Lower lobe of right lung (tissue), 2 donors: ENCODE results near the gene CTCF. TPM values are rescaled to one million over a fixed set of nuclear protein-coding genes. Genes with fewer than 3 reads are reported as not detected.

Experiments used
- ATAC-seq, 2 donors: fragments of 200-7000 bp; cut with Tn5 transposase; one replicate each; pipeline ENCODE4 v1.9.1; 2020 to 2022; ENCODE audit warnings: mild to moderate bottlenecking in 2 of 2, moderate library complexity in 2 of 2
- DNase-seq: peaks from one replicate; pipeline ENCODE4 v3.0.0-alpha.2; 2020
- H3K27ac ChIP-seq: fragments of 200-600 bp; one replicate; pipeline ENCODE4 v1.8.0; 2022
- H3K27me3 ChIP-seq: fragments of 200-600 bp; one replicate; pipeline ENCODE4 v1.8.0; 2022; ENCODE audit warnings: low read depth
- H3K36me3 ChIP-seq: fragments of 200-600 bp; one replicate; pipeline ENCODE4 v1.8.0; 2022; ENCODE audit warnings: mild to moderate bottlenecking
- H3K4me1 ChIP-seq: fragments of 200-600 bp; one replicate; pipeline ENCODE4 v1.8.0; 2022
- H3K4me3 ChIP-seq: fragments of 200-600 bp; one replicate; pipeline ENCODE4 v1.8.0; 2022; ENCODE audit warnings: mild to moderate bottlenecking
- H3K9me3 ChIP-seq: fragments of 200-600 bp; one replicate; pipeline ENCODE4 v1.8.0; 2022
- intact Hi-C: fragments of 100-400 bp; cut with DNase I; formaldehyde crosslinking; loops from one replicate; pipeline ENCODE4 v1.11.0; 2022
- total RNA-seq: library from RNA; stranded (reverse); fragmentation: NEBNext Ultra II Directional; extraction: Animal tissue kit (Norgen Biotek cat#: 25700); gene quantifications from one replicate; pipeline ENCODE4 v1.2.1, GENCODE V29; 2021
- TF ChIP-seq, protein P1 (sequence below): fragments of 200-600 bp; IDR thresholded peaks from one replicate; pipeline ENCODE4 v1.8.0; 2022; ENCODE audit warnings: antibody characterized with exemption, mild to moderate bottlenecking
- donor health status: DM: no; HTN: yes; CAD: no; lungs with severe emphysema.

CTCF gene
- total RNA-seq, 1 donor from 2014 or later: 36.2 TPM

DNA sequence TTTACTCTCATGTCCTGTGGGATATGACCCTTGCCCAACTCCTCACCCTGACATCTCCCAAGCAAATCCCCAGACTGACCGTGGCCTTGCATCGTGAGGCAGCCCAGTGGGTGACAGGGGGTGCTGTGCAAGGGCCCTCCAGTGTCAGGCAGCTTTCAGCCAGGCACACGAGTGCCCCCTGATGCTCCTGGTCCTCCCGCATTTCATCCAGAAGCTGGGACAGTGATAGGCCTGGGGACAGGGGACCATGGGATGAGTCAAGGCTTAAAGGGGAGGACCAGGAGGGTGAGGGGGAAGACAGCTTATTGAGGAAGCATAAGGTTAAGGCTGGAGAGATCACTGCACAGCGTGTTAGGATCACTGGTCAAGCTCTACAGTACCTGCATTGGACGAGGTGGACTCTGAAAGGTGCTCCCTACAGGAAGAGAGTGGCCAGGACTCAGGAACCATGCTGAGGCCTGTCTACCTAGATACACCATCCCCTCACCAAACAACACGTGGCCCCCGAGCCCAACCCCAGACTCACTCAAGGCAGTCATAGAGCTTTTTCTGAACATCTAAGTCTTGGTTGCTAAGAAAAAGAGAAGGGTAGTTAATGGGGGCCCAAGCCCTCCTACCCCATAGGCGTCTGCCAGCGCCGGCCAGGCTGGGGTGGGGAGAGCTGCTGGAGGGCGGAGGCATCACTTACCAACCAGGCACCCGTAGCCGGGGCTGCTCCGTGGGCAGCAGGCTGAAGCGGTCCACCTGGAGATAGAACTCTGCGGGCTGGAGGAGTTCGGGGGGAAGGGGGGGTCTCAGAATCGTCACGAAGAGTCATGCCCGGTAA is 96.7 kb downstream of the CTCF start:
- TF ChIP-seq, protein P1, sequence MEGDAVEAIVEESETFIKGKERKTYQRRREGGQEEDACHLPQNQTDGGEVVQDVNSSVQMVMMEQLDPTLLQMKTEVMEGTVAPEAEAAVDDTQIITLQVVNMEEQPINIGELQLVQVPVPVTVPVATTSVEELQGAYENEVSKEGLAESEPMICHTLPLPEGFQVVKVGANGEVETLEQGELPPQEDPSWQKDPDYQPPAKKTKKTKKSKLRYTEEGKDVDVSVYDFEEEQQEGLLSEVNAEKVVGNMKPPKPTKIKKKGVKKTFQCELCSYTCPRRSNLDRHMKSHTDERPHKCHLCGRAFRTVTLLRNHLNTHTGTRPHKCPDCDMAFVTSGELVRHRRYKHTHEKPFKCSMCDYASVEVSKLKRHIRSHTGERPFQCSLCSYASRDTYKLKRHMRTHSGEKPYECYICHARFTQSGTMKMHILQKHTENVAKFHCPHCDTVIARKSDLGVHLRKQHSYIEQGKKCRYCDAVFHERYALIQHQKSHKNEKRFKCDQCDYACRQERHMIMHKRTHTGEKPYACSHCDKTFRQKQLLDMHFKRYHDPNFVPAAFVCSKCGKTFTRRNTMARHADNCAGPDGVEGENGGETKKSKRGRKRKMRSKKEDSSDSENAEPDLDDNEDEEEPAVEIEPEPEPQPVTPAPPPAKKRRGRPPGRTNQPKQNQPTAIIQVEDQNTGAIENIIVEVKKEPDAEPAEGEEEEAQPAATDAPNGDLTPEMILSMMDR: no peak
- H3K27me3 ChIP-seq: peaks cover 11% of the 10 kb centered on the region
- peaks cover 20% of the 10 kb centered on the region for H3K4me1 ChIP-seq
- peak overlapping the region; percentile 94 for H3K27ac ChIP-seq
- H3K36me3 ChIP-seq: peaks cover 34% of the 10 kb centered on the region
- H3K9me3 ChIP-seq: no peaks in the 10 kb centered on the region
- intact Hi-C loops: no loop called here
- DNase-seq (no peak), ATAC-seq (no peak)
- H3K4me3 ChIP-seq: peak overlapping the region; percentile 92

DNA sequence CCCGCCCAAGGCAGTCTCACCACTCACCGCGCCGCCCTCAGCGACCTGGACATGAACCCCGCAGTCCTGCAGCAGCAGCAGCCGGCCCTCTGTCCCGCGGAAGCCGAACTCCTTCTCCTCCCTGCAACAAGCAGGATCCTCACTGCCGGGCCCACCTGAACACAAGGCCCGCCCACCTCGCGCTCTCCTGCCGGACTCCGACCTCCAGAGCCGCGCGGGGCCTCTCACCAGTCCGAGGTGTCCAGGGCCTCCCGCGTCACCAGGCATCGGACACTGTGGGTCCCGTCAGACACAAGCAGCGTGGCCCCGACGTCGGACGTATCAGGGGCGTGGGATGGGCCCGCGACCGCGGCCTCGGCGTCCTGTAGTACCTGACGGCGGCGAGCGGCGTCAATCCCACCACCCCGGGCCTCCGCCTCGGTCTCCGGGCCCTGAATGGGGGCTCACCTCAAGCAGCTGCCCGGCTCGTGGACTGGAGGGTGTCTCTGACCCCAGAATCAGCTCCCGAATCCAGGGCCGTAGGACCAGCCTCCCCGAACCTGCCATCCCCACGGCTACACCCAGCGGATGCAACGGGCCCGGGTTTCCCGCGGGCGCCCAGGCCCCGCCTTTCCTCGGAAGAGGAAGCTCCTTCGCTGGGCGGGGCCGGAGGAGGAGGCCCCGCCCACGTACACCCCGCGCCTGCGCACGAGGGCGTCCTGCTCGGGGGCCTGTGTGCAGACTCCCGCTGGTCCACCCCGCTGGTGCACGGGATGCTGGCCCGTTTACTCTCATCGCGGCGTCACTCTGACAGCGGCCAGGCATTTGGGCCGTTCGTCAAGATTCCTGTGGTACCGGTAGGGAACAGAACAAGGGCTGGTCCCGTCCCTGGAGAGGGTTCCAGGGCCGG is 97.6 kb downstream of the CTCF start, which contains the start of gene ACD:
Gene ACD, minus strand, starts transcription at position 586 of the 889 bp plus-strand sequence. Its CDS starts 40 bp downstream, at position 546.
- ATAC-seq: peak; percentile 95
- peak within 1 kb of the TSS; percentile 92 for H3K4me3 ChIP-seq
- H3K4me1 ChIP-seq: peaks cover 20% of the 10 kb centered on the region
- peaks cover 2% of the 10 kb centered on the region for H3K27me3 ChIP-seq
- H3K9me3 ChIP-seq: no peaks in the 10 kb centered on the region
- TF ChIP-seq, protein P1: no peak
- DNase-seq: peak; percentile 93
- peak within 1 kb of the TSS; percentile 94 for H3K27ac ChIP-seq
- intact Hi-C loops: no loop called here
- peaks cover 34% of the 10 kb centered on the region for H3K36me3 ChIP-seq

DNA sequence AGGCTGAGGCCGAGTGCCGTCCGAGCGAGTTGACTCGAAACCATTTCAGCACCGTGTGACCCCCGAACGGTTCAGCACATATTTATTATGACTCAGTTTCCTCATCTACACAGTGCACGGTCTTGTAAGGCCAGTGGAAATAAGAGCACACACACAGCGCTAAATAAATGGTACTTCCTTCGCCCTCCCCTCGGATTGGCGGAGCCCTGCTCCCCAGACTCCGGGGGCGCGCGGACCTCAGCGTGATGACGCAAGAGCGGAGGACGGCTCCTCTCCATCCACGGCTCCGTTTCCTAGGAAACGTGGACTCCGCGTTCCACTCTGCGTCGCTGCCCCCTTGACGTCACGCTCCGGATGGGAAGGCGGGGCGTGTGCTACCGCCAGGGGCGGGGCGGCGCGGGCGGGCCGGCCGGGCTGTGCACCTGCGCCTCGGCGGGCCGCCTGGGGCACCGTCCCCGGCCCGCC is 98.3 kb downstream of the CTCF start, which contains the start of gene PARD6A:
Gene PARD6A, plus strand, starts transcription at position 397 of the 465 bp plus-strand sequence. CDS start 79 bp downstream, outside the sequence.
- Histone ChIP-seq H3K4me3 (peak within 1 kb of the TSS; percentile 92), H3K27ac (peak within 1 kb of the TSS; percentile 94), H3K4me1 (peaks cover 24% of the 10 kb centered on the region), H3K9me3 (no peaks in the 10 kb centered on the region), H3K27me3 (no peaks in the 10 kb centered on the region), H3K36me3 (peaks cover 34% of the 10 kb centered on the region)
- DNase-seq (peak; percentile 97), ATAC-seq (peak; percentile 89 to 90)
- intact Hi-C loops: no loop called here
- TF ChIP-seq, protein P1: no peak

- H3K27ac ChIP-seq: peak overlapping the region; percentile 94
- H3K27me3 ChIP-seq: no peaks in the 10 kb centered on the region
- ATAC-seq: no peak
- TF ChIP-seq, protein P1: no peak
- peaks cover 34% of the 10 kb centered on the region for H3K36me3 ChIP-seq
- H3K4me3 ChIP-seq: peak overlapping the region; percentile 92
- H3K4me1 ChIP-seq: peaks cover 31% of the 10 kb centered on the region
- DNase-seq: no peak
- no peaks in the 10 kb centered on the region for H3K9me3 ChIP-seq
- intact Hi-C loops: no loop called here
Observed at GRCh38 chr16:67661101-67661761, 98.9 kb downstream of the CTCF start.
